Osteocyte (in vitro differentiated cells): Measurements from ENCODE around the gene NGLY1. TPM values are rescaled to one million over a fixed set of nuclear protein-coding genes. Genes with fewer than 3 reads are reported as not detected.

ENCODE experiments used
- DNase-seq: peaks from one replicate; pipeline ENCODE4 v3.0.0; 2021; ENCODE audit warnings: mixed read lengths; ENCODE audit not compliant: unreplicated experiment; ENCODE audit errors: extremely low spot score
- H3K27ac Mint-ChIP-seq: one replicate; pipeline ENCODE4 v1.8.0; 2021; ENCODE audit warnings: mild to moderate bottlenecking, mixed read lengths; ENCODE audit not compliant: unreplicated experiment
- H3K27me3 Mint-ChIP-seq: one replicate; pipeline ENCODE4 v1.8.0; 2021; ENCODE audit warnings: mixed read lengths; ENCODE audit not compliant: unreplicated experiment
- H3K36me3 Mint-ChIP-seq: one replicate; pipeline ENCODE4 v1.8.0; 2021; ENCODE audit warnings: mixed read lengths; ENCODE audit not compliant: unreplicated experiment
- H3K4me1 Mint-ChIP-seq: one replicate; pipeline ENCODE4 v1.8.0; 2021; ENCODE audit warnings: mixed read lengths; ENCODE audit not compliant: unreplicated experiment
- H3K4me3 Mint-ChIP-seq: one replicate; pipeline ENCODE4 v1.8.0; 2021; ENCODE audit warnings: mild to moderate bottlenecking, moderate library complexity, mixed read lengths; ENCODE audit not compliant: unreplicated experiment
- H3K9me3 Mint-ChIP-seq: one replicate; pipeline ENCODE4 v1.8.0; 2021; ENCODE audit warnings: mixed read lengths; ENCODE audit not compliant: unreplicated experiment
- total RNA-seq: library from RNA; stranded (reverse); gene quantifications from 2 replicates; pipeline ENCODE4 v1.2.1, GENCODE V29; 2021
- TF ChIP-seq, protein P1 (sequence below): fragments of 200-600 bp; sonication (generic); IDR thresholded peaks from 2 replicates; pipeline ENCODE4 v1.5.0; 2021; ENCODE audit warnings: antibody characterized with exemption, mild to moderate bottlenecking, moderate library complexity

Gene NGLY1
- total RNA-seq, 1 donor from 2014 or later: 29.6 TPM

DNA sequence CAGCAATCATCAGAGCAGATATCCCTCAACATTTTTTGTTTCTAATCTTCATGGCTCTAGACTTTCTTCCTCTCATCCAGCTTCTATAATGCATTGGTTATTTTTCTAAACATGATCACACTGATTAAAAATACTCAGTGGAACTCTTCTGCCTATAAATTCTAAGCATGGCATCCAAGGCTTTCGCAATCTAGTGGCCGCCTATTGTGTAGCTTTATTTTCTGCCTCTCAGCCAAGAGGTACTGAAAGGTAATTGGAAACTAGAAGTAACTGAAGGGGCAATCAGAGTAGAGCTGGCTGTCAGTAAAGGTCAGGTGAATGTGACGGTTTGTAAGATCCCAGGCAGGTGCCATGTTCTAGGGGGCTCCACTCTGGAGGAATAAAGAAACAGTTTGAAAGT is 40.1 kb upstream of the NGLY1 start:
- peaks cover 3% of the 10 kb centered on the region for H3K4me1 Mint-ChIP-seq
- no peak for DNase-seq
- H3K27ac Mint-ChIP-seq: no peak overlapping the region
- H3K27me3 Mint-ChIP-seq: peaks cover 13% of the 10 kb centered on the region
- no peaks in the 10 kb centered on the region for H3K36me3 Mint-ChIP-seq
- TF ChIP-seq, protein P1, sequence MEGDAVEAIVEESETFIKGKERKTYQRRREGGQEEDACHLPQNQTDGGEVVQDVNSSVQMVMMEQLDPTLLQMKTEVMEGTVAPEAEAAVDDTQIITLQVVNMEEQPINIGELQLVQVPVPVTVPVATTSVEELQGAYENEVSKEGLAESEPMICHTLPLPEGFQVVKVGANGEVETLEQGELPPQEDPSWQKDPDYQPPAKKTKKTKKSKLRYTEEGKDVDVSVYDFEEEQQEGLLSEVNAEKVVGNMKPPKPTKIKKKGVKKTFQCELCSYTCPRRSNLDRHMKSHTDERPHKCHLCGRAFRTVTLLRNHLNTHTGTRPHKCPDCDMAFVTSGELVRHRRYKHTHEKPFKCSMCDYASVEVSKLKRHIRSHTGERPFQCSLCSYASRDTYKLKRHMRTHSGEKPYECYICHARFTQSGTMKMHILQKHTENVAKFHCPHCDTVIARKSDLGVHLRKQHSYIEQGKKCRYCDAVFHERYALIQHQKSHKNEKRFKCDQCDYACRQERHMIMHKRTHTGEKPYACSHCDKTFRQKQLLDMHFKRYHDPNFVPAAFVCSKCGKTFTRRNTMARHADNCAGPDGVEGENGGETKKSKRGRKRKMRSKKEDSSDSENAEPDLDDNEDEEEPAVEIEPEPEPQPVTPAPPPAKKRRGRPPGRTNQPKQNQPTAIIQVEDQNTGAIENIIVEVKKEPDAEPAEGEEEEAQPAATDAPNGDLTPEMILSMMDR: no peak
- H3K9me3 Mint-ChIP-seq: no peaks in the 10 kb centered on the region
- no peak overlapping the region for H3K4me3 Mint-ChIP-seq

DNA sequence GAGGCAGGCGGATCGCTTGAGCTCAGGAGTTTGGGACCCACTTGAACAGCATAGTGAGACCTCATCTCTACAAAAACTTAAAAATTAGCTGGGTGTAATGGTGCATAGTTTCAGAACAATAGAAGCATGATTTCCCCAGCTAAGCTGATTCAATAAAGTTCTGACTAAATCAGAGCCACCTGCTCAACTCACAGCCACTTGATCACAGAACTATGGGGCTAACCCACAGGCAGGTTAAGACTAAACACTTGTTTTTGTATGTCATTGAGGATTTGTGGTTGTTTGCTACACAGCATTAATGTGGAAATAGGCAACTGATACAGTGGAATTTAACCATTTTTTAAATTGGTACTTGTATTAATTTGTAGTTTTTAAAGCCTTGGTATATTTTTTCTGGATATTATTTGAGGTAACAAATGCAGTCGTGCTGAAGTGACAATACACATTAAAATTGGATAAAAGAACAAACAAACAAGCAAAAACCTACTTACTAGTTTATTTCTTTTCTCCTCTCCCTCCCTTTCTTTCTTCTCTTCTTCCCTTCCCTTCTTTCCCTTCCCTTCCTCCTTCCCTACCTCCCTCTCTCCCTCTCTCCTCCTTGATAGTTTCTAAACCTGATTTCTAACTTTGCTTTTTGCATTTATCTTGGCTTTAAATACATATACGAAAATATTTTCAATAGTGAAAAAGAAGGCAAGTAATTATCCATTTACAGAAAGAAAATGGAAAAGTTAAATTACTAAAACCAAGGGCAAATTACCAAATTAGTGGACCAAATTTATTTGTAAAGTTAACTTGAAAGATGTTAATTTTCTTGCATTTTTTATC is 38.7 kb upstream of the NGLY1 start:
- Mint-ChIP-seq H3K4me1 (peaks cover 3% of the 10 kb centered on the region), H3K27ac (no peak overlapping the region), H3K27me3 (peaks cover 16% of the 10 kb centered on the region), H3K36me3 (no peaks in the 10 kb centered on the region), H3K9me3 (no peaks in the 10 kb centered on the region), H3K4me3 (no peak overlapping the region)
- TF ChIP-seq, protein P1: no peak
- DNase-seq: no peak

DNA sequence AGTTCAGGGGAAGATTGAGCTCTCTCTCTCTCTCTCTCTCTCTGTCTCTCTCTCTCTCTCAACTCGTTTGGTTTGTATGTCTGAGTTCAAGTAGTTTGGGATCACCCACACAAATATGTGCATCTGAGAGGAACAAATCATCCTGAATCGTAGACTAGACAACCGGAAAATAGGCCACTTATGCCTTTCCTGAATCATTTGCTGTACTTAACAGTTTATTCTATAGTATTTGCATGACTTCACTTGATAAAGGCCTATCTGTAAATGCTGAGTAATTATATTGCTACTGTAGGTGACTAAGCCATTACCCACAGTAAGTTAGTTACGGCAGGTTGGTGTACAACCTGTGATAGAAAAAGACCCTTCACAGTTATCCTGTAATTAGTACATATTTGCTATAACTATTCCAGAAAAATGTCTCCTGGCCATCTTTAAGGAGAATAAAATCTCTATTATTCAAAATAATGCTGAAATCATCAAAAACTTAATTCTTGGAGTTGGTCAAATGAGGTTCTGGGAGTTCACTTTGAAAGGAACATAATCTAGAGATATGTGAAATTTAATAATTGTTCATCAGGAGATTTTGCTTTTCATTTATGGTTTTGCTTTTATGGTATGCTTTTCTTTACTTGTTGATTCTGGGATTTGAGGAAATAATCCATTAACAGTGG is 37.7 kb upstream of the NGLY1 start:
- peaks cover 18% of the 10 kb centered on the region for H3K27me3 Mint-ChIP-seq
- DNase-seq: no peak
- H3K36me3 Mint-ChIP-seq: no peaks in the 10 kb centered on the region
- TF ChIP-seq, protein P1: no peak
- H3K27ac Mint-ChIP-seq: no peak overlapping the region
- H3K9me3 Mint-ChIP-seq: no peaks in the 10 kb centered on the region
- H3K4me3 Mint-ChIP-seq: no peak overlapping the region
- H3K4me1 Mint-ChIP-seq: peaks cover 3% of the 10 kb centered on the region

DNA sequence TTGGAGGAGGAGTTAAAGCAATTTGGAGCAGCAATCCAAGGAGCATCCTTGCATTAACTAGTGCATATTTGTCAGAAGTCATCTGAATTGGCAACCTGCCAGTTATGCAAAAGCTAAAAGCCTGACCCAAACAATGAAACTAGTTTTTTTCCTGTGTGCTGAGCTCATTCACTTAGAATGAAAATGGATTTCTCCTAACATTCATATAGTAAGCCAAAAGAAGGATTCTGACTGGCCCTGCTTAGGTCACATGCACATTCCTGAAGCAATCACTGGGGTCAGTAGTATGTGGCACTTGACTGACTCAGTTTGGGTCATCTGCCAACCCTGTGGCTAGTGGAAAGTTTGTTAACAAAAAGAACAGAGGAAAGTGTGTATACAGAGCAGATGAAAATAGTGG is 37.1 kb upstream of the NGLY1 start:
- Mint-ChIP-seq H3K4me1 (peaks cover 3% of the 10 kb centered on the region), H3K36me3 (no peaks in the 10 kb centered on the region), H3K27ac (no peak overlapping the region), H3K4me3 (no peak overlapping the region), H3K9me3 (no peaks in the 10 kb centered on the region), H3K27me3 (peaks cover 16% of the 10 kb centered on the region)
- TF ChIP-seq, protein P1: no peak
- DNase-seq: no peak

DNA sequence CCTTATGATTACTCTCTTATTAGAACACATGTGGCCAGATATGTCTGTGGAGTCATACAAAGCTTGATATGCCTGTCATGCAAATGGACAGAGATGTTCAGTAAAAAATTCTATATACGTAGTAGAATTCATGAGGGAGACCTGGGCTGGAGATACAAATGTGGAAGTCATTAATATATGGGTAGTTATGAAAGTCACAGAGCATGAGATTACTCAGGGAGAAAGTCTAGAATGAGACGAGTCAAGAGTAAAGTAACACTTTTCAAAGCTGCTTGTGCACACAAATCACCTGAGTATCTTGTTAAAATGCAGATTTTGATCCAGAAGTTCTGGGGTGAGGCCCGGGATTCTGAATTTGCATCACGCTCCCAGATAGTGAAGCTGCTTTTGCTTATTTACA is 35.1 kb upstream of the NGLY1 start:
- H3K27me3 Mint-ChIP-seq: peaks cover 12% of the 10 kb centered on the region
- no peaks in the 10 kb centered on the region for H3K36me3 Mint-ChIP-seq
- H3K9me3 Mint-ChIP-seq: no peaks in the 10 kb centered on the region
- peaks cover 3% of the 10 kb centered on the region for H3K4me1 Mint-ChIP-seq
- H3K4me3 Mint-ChIP-seq: no peak overlapping the region
- DNase-seq: no peak
- no peak overlapping the region for H3K27ac Mint-ChIP-seq
- TF ChIP-seq, protein P1: no peak
